ENCODE results near the gene SNCG.

DNA sequence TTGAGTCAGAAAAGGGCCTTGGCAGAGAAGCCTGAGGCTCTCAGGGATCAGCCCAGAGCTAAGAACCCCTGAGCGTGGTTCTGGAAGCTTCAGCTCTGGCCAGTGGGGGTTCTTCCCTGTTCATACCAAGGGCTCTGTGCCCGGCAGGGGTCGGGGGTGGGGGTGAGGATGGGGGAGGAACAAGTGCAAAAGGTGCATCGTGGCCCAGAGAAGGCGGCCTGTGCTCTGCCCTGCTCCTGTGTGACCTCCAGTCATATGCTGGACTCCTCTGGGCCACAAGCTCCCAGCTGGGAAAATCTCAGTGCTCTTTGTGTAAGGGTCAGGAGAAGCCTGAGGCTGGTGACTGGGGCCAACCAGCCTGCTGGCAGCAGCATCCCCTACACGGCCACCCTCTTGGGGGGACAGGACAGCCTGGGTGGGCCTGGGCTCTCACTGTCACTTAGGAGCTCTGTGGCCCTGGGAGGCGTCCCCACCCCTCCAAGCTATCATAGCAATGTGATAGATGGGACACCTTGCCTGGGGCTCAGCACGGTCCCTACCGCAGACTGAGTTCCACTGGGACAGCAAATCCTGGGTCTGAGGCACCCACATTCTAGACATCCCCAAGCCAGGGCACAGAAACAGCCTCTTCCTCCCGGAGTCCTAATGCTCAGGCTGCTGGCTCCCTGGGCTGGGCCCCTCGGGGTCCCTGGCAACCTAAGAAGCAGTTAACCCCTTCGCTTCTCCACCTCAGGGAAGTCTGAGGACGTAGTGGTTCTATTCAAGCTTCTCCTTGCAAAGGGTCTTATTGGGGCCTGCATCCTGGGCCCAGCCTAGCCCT lies 3.5 kb upstream of the SNCG start:
- TF ChIP-seq, protein P1, sequence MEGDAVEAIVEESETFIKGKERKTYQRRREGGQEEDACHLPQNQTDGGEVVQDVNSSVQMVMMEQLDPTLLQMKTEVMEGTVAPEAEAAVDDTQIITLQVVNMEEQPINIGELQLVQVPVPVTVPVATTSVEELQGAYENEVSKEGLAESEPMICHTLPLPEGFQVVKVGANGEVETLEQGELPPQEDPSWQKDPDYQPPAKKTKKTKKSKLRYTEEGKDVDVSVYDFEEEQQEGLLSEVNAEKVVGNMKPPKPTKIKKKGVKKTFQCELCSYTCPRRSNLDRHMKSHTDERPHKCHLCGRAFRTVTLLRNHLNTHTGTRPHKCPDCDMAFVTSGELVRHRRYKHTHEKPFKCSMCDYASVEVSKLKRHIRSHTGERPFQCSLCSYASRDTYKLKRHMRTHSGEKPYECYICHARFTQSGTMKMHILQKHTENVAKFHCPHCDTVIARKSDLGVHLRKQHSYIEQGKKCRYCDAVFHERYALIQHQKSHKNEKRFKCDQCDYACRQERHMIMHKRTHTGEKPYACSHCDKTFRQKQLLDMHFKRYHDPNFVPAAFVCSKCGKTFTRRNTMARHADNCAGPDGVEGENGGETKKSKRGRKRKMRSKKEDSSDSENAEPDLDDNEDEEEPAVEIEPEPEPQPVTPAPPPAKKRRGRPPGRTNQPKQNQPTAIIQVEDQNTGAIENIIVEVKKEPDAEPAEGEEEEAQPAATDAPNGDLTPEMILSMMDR (IDR thresholded peaks at IDR 0.05) = no peak
- TF ChIP-seq POLR2A (IDR thresholded peaks at IDR 0.05) = no peak
